Panc1 (cell line): ENCODE results near the gene RAD21L1. TPM values are rescaled to one million over a fixed set of nuclear protein-coding genes. Genes with fewer than 3 reads are reported as not detected.

ENCODE experiments used
- ATAC-seq: fragments of 200-7000 bp; cut with Tn5 transposase; 2 replicates; pipeline ENCODE4 v1.9.1; 2020; ENCODE audit warnings: mild to moderate bottlenecking, moderate library complexity
- BruUV-seq: library from RNA; stranded (reverse); fragments of 400-500 nt; replicated peaks from 2 replicates; lab custom pipeline; 2021; lab: Mats Ljungman, UMichigan
- CTCF ChIA-PET: fragments of 300-600 bp; sonication (Branson Sonifier 250); formaldehyde crosslinking; loops from one replicate; lab custom pipeline; 2022; ENCODE audit warnings: antibody characterized with exemption; lab: Charles Lee
- POLR2A ChIA-PET: fragments of 300-600 bp; sonication (Branson Sonifier 250); formaldehyde crosslinking; loops from one replicate; lab custom pipeline; 2022; ENCODE audit warnings: antibody characterized with exemption; lab: Charles Lee
- DNase-seq: peaks from one replicate; pipeline ENCODE4 v3.0.0-alpha.2; 2010; ENCODE audit warnings: low read depth, low spot score
- H3K27ac ChIP-seq: 2 replicates; pipeline ENCODE4 v1.5.1; 2011; ENCODE audit warnings: mild to moderate bottlenecking, low read length, inconsistent platforms
- H3K27me3 ChIP-seq: fragments of 200-500 bp; sonication (Bioruptor generic); 2 replicates; pipeline ENCODE4 v1.6.0; 2014; ENCODE audit warnings: low read length, inconsistent platforms; ENCODE audit not compliant: control insufficient read depth, insufficient read depth
- H3K36me3 ChIP-seq: fragments of 200-500 bp; sonication (Bioruptor generic); 2 replicates; pipeline ENCODE4 v1.5.1; 2014; ENCODE audit warnings: inconsistent platforms, mild to moderate bottlenecking, low read length, moderate library complexity; ENCODE audit not compliant: control insufficient read depth, insufficient read depth
- H3K4me1 ChIP-seq: 2 replicates; pipeline ENCODE4 v1.5.1; 2011; ENCODE audit warnings: inconsistent platforms, mild to moderate bottlenecking, low read length, moderate library complexity; ENCODE audit not compliant: control insufficient read depth, insufficient read depth
- H3K4me3 ChIP-seq, 2 experiments: 2 replicates each; pipeline ENCODE4 v1.5.1; 2011 to 2012; ENCODE audit warnings: low read depth in 2 of 2, low read length in 2 of 2, mild to moderate bottlenecking in 2 of 2, inconsistent platforms in 1 of 2, moderate library complexity in 1 of 2
- H3K9me3 ChIP-seq: fragments of 200-500 bp; sonication (Bioruptor generic); 2 replicates; pipeline ENCODE4 v1.5.1; 2014; ENCODE audit warnings: low read depth, mild to moderate bottlenecking, inconsistent platforms, low read length, moderate library complexity; ENCODE audit not compliant: control insufficient read depth, insufficient read depth
- CTCF ChIP-seq: fragments of 450-650 bp; IDR thresholded peaks from 2 replicates; pipeline ENCODE4 v1.5.1; 2017; ENCODE audit warnings: mild to moderate bottlenecking
- POLR2AphosphoS5 ChIP-seq: IDR thresholded peaks from 2 replicates; pipeline ENCODE4 v1.6.1; 2012; ENCODE audit warnings: mild to moderate bottlenecking, low read depth, low read length, moderate library complexity
- REST ChIP-seq, 2 experiments: IDR thresholded peaks; 2 replicates each; pipeline ENCODE4 v1.6.1; 2011 to 2012; ENCODE audit warnings: low read depth in 2 of 2, control low read depth in 1 of 2, low read length in 1 of 2, mild to moderate bottlenecking in 1 of 2, moderate library complexity in 1 of 2; ENCODE audit not compliant: insufficient read depth in 1 of 2
- SIN3A ChIP-seq: IDR thresholded peaks from 2 replicates; pipeline ENCODE4 v1.6.1; 2012; ENCODE audit warnings: low read depth, mild to moderate bottlenecking, low read length, moderate library complexity, borderline replicate concordance; ENCODE audit not compliant: insufficient read depth
- TCF7L2 ChIP-seq: IDR thresholded peaks from 2 replicates; pipeline ENCODE4 v1.6.1; 2011; ENCODE audit warnings: mild to moderate bottlenecking, low read depth, low read length, inconsistent platforms
- in situ Hi-C: cut with HindIII; loops from 2 replicates; pipeline ENCODE4 v1.10.0; 2016; ENCODE audit warnings: low sequenced_read_pairs, low pct_unique_long_range_greater_than_20kb
- intact Hi-C: fragments of 100-400 bp; cut with micrococcal nuclease; formaldehyde crosslinking; loops from one replicate; pipeline ENCODE4 v1.10.0; 2022; ENCODE audit not compliant: unreplicated experiment
- total RNA-seq: library from RNA; stranded (reverse); gene quantifications from one replicate; pipeline ENCODE4 v1.2.1, GENCODE V29; 2021; ENCODE audit not compliant: unreplicated experiment

The RAD21L1 gene
- total RNA-seq, 1 experiment from 2014 or later = 1.0 TPM

- ChIA-PET POLR2A (no interaction called here), CTCF (no interaction called here)
- in situ Hi-C loops (no loop called here), intact Hi-C loops (no loop called here)
- DNase-seq = no peak
- ATAC-seq = no peak
- Histone ChIP-seq H3K36me3 (no peaks in the 10 kb centered on the region), H3K27ac (no peak overlapping the region), H3K4me1 (peaks cover 7% of the 10 kb centered on the region; the same call in 1 of the 2 replicates), H3K9me3 (no peaks in the 10 kb centered on the region), H3K4me3 (no peak overlapping the region), H3K27me3 (no peaks in the 10 kb centered on the region)
- TF ChIP-seq TCF7L2 = no peak
- TF ChIP-seq REST (IDR thresholded peaks at IDR 0.05; ENCODE audit: insufficient read depth in 1 of 2, low read depth in 2 of 2, low read length in 1 of 2) = no peak
- no peak for TF ChIP-seq POLR2AphosphoS5
- TF ChIP-seq SIN3A = no peak
- no peak for TF ChIP-seq CTCF
- no TSS peak for BruUV-seq
Measured at GRCh38 chr20:1267809-1268374, 42.0 kb downstream of the RAD21L1 start.

GRCh38 chr20:1269235-1269634 is 43.4 kb downstream of the RAD21L1 start:
- in situ Hi-C loops (no loop called here), intact Hi-C loops (no loop called here)
- no peak for DNase-seq
- no peak overlapping the region for H3K4me3 ChIP-seq
- POLR2A ChIA-PET = no interaction called here
- CTCF ChIA-PET = no interaction called here
- no peak overlapping the region for H3K27ac ChIP-seq
- TF ChIP-seq REST (IDR thresholded peaks at IDR 0.05; ENCODE audit: insufficient read depth in 1 of 2, low read depth in 2 of 2, low read length in 1 of 2) (no peak), CTCF (no peak), TCF7L2 (no peak), POLR2AphosphoS5 (no peak), SIN3A (no peak)
- no peak for ATAC-seq
- no peaks in the 10 kb centered on the region for H3K27me3 ChIP-seq
- peaks cover 7% of the 10 kb centered on the region; the same call in 1 of the 2 replicates for H3K4me1 ChIP-seq
- H3K9me3 ChIP-seq = no peaks in the 10 kb centered on the region
- BruUV-seq = no TSS peak
- H3K36me3 ChIP-seq = no peaks in the 10 kb centered on the region
